H1 (cell line): ENCODE results near the gene LAPTM4A. TPM values are rescaled to one million over a fixed set of nuclear protein-coding genes. Genes with fewer than 3 reads are reported as not detected.
"Not testable (repeated sequence)": the region's sequence is repeated elsewhere in the genome, so short reads cannot be mapped to it uniquely, and the experiment has no call there.

Experiments used
- CTCF ChIA-PET: fragments of 300-600 bp; sonication (Branson Sonifier 250); formaldehyde crosslinking; loops from one replicate; lab custom pipeline; 2021; ENCODE audit not compliant: partially characterized antibody; lab: Charles Lee
- POLR2A ChIA-PET: fragments of 300-600 bp; sonication (Branson Sonifier 250); formaldehyde crosslinking; loops from one replicate; lab custom pipeline; 2021; ENCODE audit warnings: inconsistent platforms; ENCODE audit not compliant: partially characterized antibody; lab: Charles Lee
- DNase-seq, 2 experiments: peaks; one replicate each; pipeline versions ENCODE4 v3.0.0 to v3.0.0-alpha.2; 2010 to 2022; ENCODE audit warnings: low spot score in 2 of 2, low read depth in 1 of 2, mixed read lengths in 1 of 2
- FAIRE-seq: peaks from 2 replicates; lab custom pipeline; 2011; peaks lifted over from hg19 to GRCh38; lab: Jason Lieb, UNC
- H2AFZ ChIP-seq: 2 replicates; pipeline ENCODE4 v1.8.1; 2012; ENCODE audit warnings: low read length, inconsistent platforms
- H2AK5ac ChIP-seq: 2 replicates; pipeline ENCODE4 v1.6.1; 2013; ENCODE audit warnings: low read depth, low read length
- H2BK120ac ChIP-seq: replicated peaks from 2 replicates; pipeline ENCODE3; 2013; ENCODE audit warnings: low read depth, low read length, inconsistent platforms
- H2BK12ac ChIP-seq: 2 replicates; pipeline ENCODE4 v1.6.1; 2013; ENCODE audit warnings: low read depth, low read length
- H2BK15ac ChIP-seq: 2 replicates; pipeline ENCODE4 v1.6.1; 2013; ENCODE audit warnings: low read length
- H2BK20ac ChIP-seq: 2 replicates; pipeline ENCODE4 v1.6.1; 2013; ENCODE audit warnings: low read length
- H2BK5ac ChIP-seq: 2 replicates; pipeline ENCODE4 v1.6.1; 2013; ENCODE audit warnings: low read depth, low read length
- H3K14ac ChIP-seq: 2 replicates; pipeline ENCODE4 v1.6.1; 2013; ENCODE audit warnings: inconsistent platforms; ENCODE audit not compliant: insufficient read length
- H3K18ac ChIP-seq: 2 replicates; pipeline ENCODE4 v1.6.1; 2013; ENCODE audit warnings: low read length; ENCODE audit errors: extremely low read depth
- H3K23ac ChIP-seq: 2 replicates; pipeline ENCODE4 v1.6.1; 2013; ENCODE audit warnings: inconsistent platforms; ENCODE audit not compliant: insufficient read length
- H3K23me2 ChIP-seq: 2 replicates; pipeline ENCODE4 v1.6.1; 2013; ENCODE audit warnings: low read depth, low read length
- H3K27ac ChIP-seq: 2 replicates; pipeline ENCODE4 v1.6.1; 2011; ENCODE audit warnings: low read depth, low read length, inconsistent platforms
- H3K27me3 ChIP-seq, 4 experiments: replicated peaks in 1 of 4; 1 replicate in 1 of 4; 2 replicates in 3 of 4; pipeline versions ENCODE4 v1.6.1 to v1.8.1; 2011 to 2013; ENCODE audit warnings: low read length in 3 of 4, mild to moderate bottlenecking in 3 of 4, inconsistent platforms in 2 of 4, mixed read lengths in 2 of 4, moderate library complexity in 1 of 4; ENCODE audit not compliant: control insufficient read depth in 3 of 4, insufficient read depth in 3 of 4; ENCODE audit errors: extremely low read depth in 1 of 4
- H3K36me3 ChIP-seq, 4 experiments: 2 replicates each; pipeline versions ENCODE4 v1.6.1 to v1.8.1; 2011 to 2013; ENCODE audit warnings: mild to moderate bottlenecking in 4 of 4, low read length in 3 of 4, moderate library complexity in 2 of 4, control low read depth in 1 of 4, inconsistent platforms in 1 of 4; ENCODE audit not compliant: insufficient read depth in 4 of 4, control insufficient read depth in 2 of 4
- H3K4ac ChIP-seq: replicated peaks from 2 replicates; pipeline ENCODE3; 2013; ENCODE audit warnings: low read length, low read depth, mixed read lengths, inconsistent platforms; ENCODE audit not compliant: insufficient read length
- H3K4me1 ChIP-seq, 4 experiments: replicated peaks in 1 of 4; 1 replicate in 1 of 4; 2 replicates in 3 of 4; pipeline versions ENCODE4 v1.6.1 to v1.8.1; 2011 to 2013; ENCODE audit warnings: low read length in 3 of 4, inconsistent platforms in 2 of 4, mixed read lengths in 1 of 4; ENCODE audit not compliant: insufficient read depth in 4 of 4, control insufficient read depth in 3 of 4
- H3K4me2 ChIP-seq, 2 experiments: 2 replicates each; pipeline versions ENCODE4 v1.6.1 to v1.8.1; 2011 to 2013; ENCODE audit warnings: low read depth in 2 of 2, low read length in 2 of 2, control low read depth in 1 of 2, inconsistent platforms in 1 of 2, mild to moderate bottlenecking in 1 of 2; ENCODE audit not compliant: insufficient read depth in 1 of 2
- H3K4me3 ChIP-seq, 4 experiments: fragments of 200-600, 300-600 bp in 1 of 4; sonication (generic), shearing (Covaris generic), sonication (Bioruptor Twin) in 1 of 4; 2 replicates each; pipeline versions ENCODE4 v1.5.1 to v1.8.1; 2011 to 2016; ENCODE audit warnings: low read length in 4 of 4, low read depth in 3 of 4, control low read depth in 2 of 4, inconsistent platforms in 2 of 4, mild to moderate bottlenecking in 2 of 4, mixed read lengths in 1 of 4, moderate library complexity in 1 of 4; ENCODE audit not compliant: insufficient read depth in 2 of 4; ENCODE audit errors: extremely low read depth in 1 of 4
- H3K56ac ChIP-seq: replicated peaks from 2 replicates; pipeline ENCODE3; 2013; ENCODE audit warnings: low read depth, mild to moderate bottlenecking, mixed read lengths, low read length, inconsistent platforms; ENCODE audit not compliant: insufficient read length
- H3K79me1 ChIP-seq: 2 replicates; pipeline ENCODE4 v1.6.1; 2013; ENCODE audit warnings: low read depth, low read length, control low read depth
- H3K79me2 ChIP-seq, 2 experiments: 2 replicates each; pipeline versions ENCODE4 v1.6.1 to v1.8.1; 2012 to 2013; ENCODE audit warnings: low read length in 2 of 2, mild to moderate bottlenecking in 2 of 2, inconsistent platforms in 1 of 2; ENCODE audit not compliant: insufficient read depth in 2 of 2, control insufficient read depth in 1 of 2
- H3K9ac ChIP-seq, 4 experiments: replicated peaks in 1 of 4; 1 replicate in 1 of 4; 2 replicates in 3 of 4; pipeline versions ENCODE4 v1.6.1 to v1.8.1; 2011 to 2013; ENCODE audit warnings: low read depth in 3 of 4, low read length in 3 of 4, control low read depth in 2 of 4, mild to moderate bottlenecking in 2 of 4, moderate library complexity in 2 of 4, inconsistent platforms in 1 of 4; ENCODE audit errors: extremely low read depth in 1 of 4
- H3K9me3 ChIP-seq, 2 experiments: 2 replicates each; pipeline versions ENCODE4 v1.6.1 to v1.8.1; 2012 to 2013; ENCODE audit warnings: mild to moderate bottlenecking in 2 of 2, moderate library complexity in 2 of 2, control low read depth in 1 of 2, inconsistent platforms in 1 of 2, low read depth in 1 of 2, low read length in 1 of 2, mixed read lengths in 1 of 2; ENCODE audit not compliant: insufficient read depth in 2 of 2
- H4K20me1 ChIP-seq, 2 experiments: replicated peaks in 1 of 2; 2 replicates each; pipeline versions ENCODE3 to v1.8.1; 2011 to 2013; ENCODE audit warnings: inconsistent platforms in 2 of 2, low read length in 2 of 2, mild to moderate bottlenecking in 1 of 2; ENCODE audit not compliant: insufficient read depth in 2 of 2, control insufficient read depth in 1 of 2
- H4K5ac ChIP-seq: 2 replicates; pipeline ENCODE4 v1.6.1; 2013; ENCODE audit warnings: low read length, low read depth, mixed read lengths, inconsistent platforms; ENCODE audit not compliant: insufficient read length
- H4K8ac ChIP-seq: 2 replicates; pipeline ENCODE4 v1.8.0; 2013; ENCODE audit warnings: mild to moderate bottlenecking, moderate library complexity, low read length, inconsistent platforms; ENCODE audit not compliant: insufficient read depth; ENCODE audit errors: extremely low read depth
- H4K91ac ChIP-seq: replicated peaks from 2 replicates; pipeline ENCODE3; 2013; ENCODE audit warnings: low read length, mixed read lengths, inconsistent platforms; ENCODE audit not compliant: insufficient read length
- MAFK ChIP-seq: IDR thresholded peaks from 2 replicates; pipeline ENCODE4 v1.6.1; 2012; ENCODE audit warnings: low read depth, mild to moderate bottlenecking, improper control_type of control experiment, low read length
- PHF8 ChIP-seq: fragments of 200-600 bp; sonication (generic); conservative IDR thresholded peaks from 2 replicates; pipeline ENCODE4 v1.7.1; 2012; ENCODE audit warnings: low read depth, mild to moderate bottlenecking, inconsistent platforms, low read length, moderate library complexity
- RAD21 ChIP-seq, 2 experiments: IDR thresholded peaks in 1 of 2; conservative IDR thresholded peaks in 1 of 2; 2 replicates each; pipeline ENCODE4 v1.6.1; 2011; ENCODE audit warnings: low read depth in 2 of 2, low read length in 2 of 2, improper control_type of control experiment in 1 of 2, inconsistent platforms in 1 of 2, mild to moderate bottlenecking in 1 of 2, moderate library complexity in 1 of 2
- RFX5 ChIP-seq: IDR thresholded peaks from 2 replicates; pipeline ENCODE4 v1.6.1; 2011; ENCODE audit warnings: low read depth, low read length, improper control_type of control experiment, borderline replicate concordance
- SP4 ChIP-seq: IDR thresholded peaks from 2 replicates; pipeline ENCODE4 v1.6.1; 2012; ENCODE audit warnings: low read length, inconsistent platforms
- WGBS, 2 experiments: shearing (Covaris generic) in 1 of 2; methylation state at CpG; one replicate each; pipeline versions ENCODE4 v1.1.6 to v1.1.7; 2013 to 2015; ENCODE audit warnings: low lambda C conversion rate in 2 of 2, mixed read lengths in 2 of 2, inconsistent platforms in 1 of 2, low coverage in 1 of 2, missing lambda C conversion rate in 1 of 2; ENCODE audit not compliant: insufficient replicate concordance in 2 of 2, insufficient coverage in 1 of 2, insufficient read length in 1 of 2; ENCODE audit errors: extremely low coverage in 1 of 2, missing lambda C conversion rate in 1 of 2; 5-methylcytosine and 5-hydroxymethylcytosine counted together
- polyA plus RNA-seq, 7 experiments: library from polyadenylated mRNA; depleted of rRNA in 3 of 7; stranded (reverse) in 5 of 7; unstranded in 2 of 7; fragments of >200 nt in 5 of 7; fragments of 200-250 nt in 2 of 7; gene quantifications; 1 replicate in 5 of 7; 2 replicates in 1 of 7; 4 replicates in 1 of 7; pipeline versions ENCODE4 v1.2.1 to v1.2.3, GENCODE V29; 2011 to 2013; ENCODE audit warnings: missing spikeins in 2 of 7, mixed read lengths in 2 of 7
- total RNA-seq: library from RNA; stranded (reverse); fragmentation: NEBNext Ultra II Directional; extraction: Animal tissue kit (Norgen Biotek cat#: 25700); gene quantifications from 2 replicates; pipeline ENCODE4 v1.2.1, GENCODE V29; 2021

The LAPTM4A gene
- total and polyA plus RNA-seq, 2 of the 8 experiments (the other 6 are each of a cell fraction or from before 2014, with no cell fraction given) = 193 to 419 TPM

- TF ChIP-seq RAD21 (IDR thresholded peaks at IDR 0.05 in 1 of 2, conservative IDR thresholded peaks at IDR 0.05 in 1 of 2; ENCODE audit: low read depth in 2 of 2, low read length in 2 of 2) (no peak), PHF8 (no peak), RFX5 (no peak), MAFK (no peak), SP4 (no peak)
These were observed 38.5 kb upstream of the LAPTM4A start (continued) for GRCh38 chr2:20089715-20090464.

GRCh38 chr2:20085909-20086308 is 34.5 kb upstream of the LAPTM4A start:
- H3K79me1 ChIP-seq, FAIRE-seq, H4K20me1 ChIP-seq, H2AFZ ChIP-seq, H3K9me3 ChIP-seq, H2BK12ac ChIP-seq, H3K79me2 ChIP-seq, H3K4ac ChIP-seq, H4K91ac ChIP-seq, H4K8ac ChIP-seq, H3K4me2 ChIP-seq, H3K9ac ChIP-seq, H2BK5ac ChIP-seq, H3K23ac ChIP-seq, H3K23me2 ChIP-seq, H3K4me3 ChIP-seq, H3K36me3 ChIP-seq, H2AK5ac ChIP-seq, H3K4me1 ChIP-seq, H3K27ac ChIP-seq, H2BK15ac ChIP-seq, H3K18ac ChIP-seq, H4K5ac ChIP-seq, H3K56ac ChIP-seq, POLR2A ChIA-PET, H3K14ac ChIP-seq, H2BK120ac ChIP-seq, DNase-seq, H3K27me3 ChIP-seq, H2BK20ac ChIP-seq: not testable (repeated sequence)
- 91% methylated on average over 4 of the region's 4 CpGs; no CpG with 5 or more reads in 1 of the 2 experiments for WGBS, 2 experiments
- CTCF ChIA-PET = interaction anchor here (0.6 to 1.2 kb wide), 3 partner anchors 13 to 71 kb away, joined by 3 read pairs; no protein-coding TSS in a partner anchor
